Left renal pelvis (tissue), 4 donors: ENCODE data around the gene POLG. TPM values are rescaled to one million over a fixed set of nuclear protein-coding genes. Genes with fewer than 3 reads are reported as not detected.

Source experiments
- DNase-seq, 4 donors: peaks; one replicate each; pipeline ENCODE4 v3.0.0-alpha.2; 2013; ENCODE audit warnings: low read depth in 4 of 4, low spot score in 3 of 4
- polyA plus RNA-seq, 4 donors: library from polyadenylated mRNA; unstranded; fragments of 120-200 nt; gene quantifications; one replicate each; pipeline ENCODE4 v1.2.1, GENCODE V29; 2013; ENCODE audit not compliant: insufficient read length in 4 of 4

The POLG gene
- polyA plus RNA-seq, 4 donors = 40.1 to 58.0 (median 49.5) TPM

- DNase-seq = peak in 3 of 4 donors; percentile 40 to 66 (median 50)
Observed at GRCh38 chr15:89358755-89359439, 24.3 kb upstream of the POLG start.

- DNase-seq = no peak
Observed at GRCh38 chr15:89358435-89358754, 23.8 kb upstream of the POLG start.

- DNase-seq = no peak
Observed at GRCh38 chr15:89356634-89357298, 22.1 kb upstream of the POLG start.

- DNase-seq = no peak
Observed at GRCh38 chr15:89353991-89354390, 19.4 kb upstream of the POLG start.

GRCh38 chr15:89352476-89352875 is 17.9 kb upstream of the POLG start:
- DNase-seq = no peak

GRCh38 chr15:89349206-89349558 is 14.6 kb upstream of the POLG start:
- no peak for DNase-seq

GRCh38 chr15:89346516-89347231 is 12.1 kb upstream of the POLG start:
- no peak for DNase-seq

- DNase-seq = no peak
Observed at GRCh38 chr15:89345248-89345647, 10.6 kb upstream of the POLG start.

GRCh38 chr15:89342840-89343239 is 8.2 kb upstream of the POLG start:
- DNase-seq = no peak

GRCh38 chr15:89341316-89342005 is 6.8 kb upstream of the POLG start:
- peak in 1 of 4 donors; percentile 29 for DNase-seq

- no peak for DNase-seq
Observed at GRCh38 chr15:89340573-89340972, 5.9 kb upstream of the POLG start.

- DNase-seq = no peak
Observed at GRCh38 chr15:89338036-89338435, 3.4 kb upstream of the POLG start.

- DNase-seq = peak in 3 of 4 donors; percentile 31 to 44 (median 40)
Observed at GRCh38 chr15:89335298-89336041, 846 bp upstream of the POLG start.

GRCh38 chr15:89333959-89334509 is 590 bp downstream of the POLG start:
- DNase-seq = peak in 2 of 4 donors; percentile 12 to 14

- no peak for DNase-seq
Observed at GRCh38 chr15:89333011-89333860, 1.4 kb downstream of the POLG start.

- DNase-seq = no peak
Observed at GRCh38 chr15:89332446-89332845, 2.2 kb downstream of the POLG start.

- DNase-seq = no peak
Observed at GRCh38 chr15:89330881-89331595, 3.6 kb downstream of the POLG start.

GRCh38 chr15:89330119-89330518 is 4.5 kb downstream of the POLG start:
- no peak for DNase-seq
